Epidermal melanocyte (primary cell): ENCODE measurements around the gene RBMS3.

Experiments used
- DNase-seq: peaks from one replicate; pipeline ENCODE4 v3.0.0; 2011; ENCODE audit warnings: low spot score; ENCODE audit not compliant: insufficient read length

RBMS3 gene

GRCh38 chr3:29565236-29565635, 284.4 kb downstream of the RBMS3 start:
- DNase-seq: no peak

- DNase-seq: no peak
Observed at GRCh38 chr3:29567501-29567900, 286.6 kb downstream of the RBMS3 start.

- DNase-seq: no peak
Observed at GRCh38 chr3:29568355-29568754, 287.5 kb downstream of the RBMS3 start.

- no peak for DNase-seq
Observed at GRCh38 chr3:29576181-29576580, 295.3 kb downstream of the RBMS3 start.

- DNase-seq: no peak
Observed at GRCh38 chr3:29576675-29577074, 295.8 kb downstream of the RBMS3 start.

GRCh38 chr3:29577250-29577649, 296.4 kb downstream of the RBMS3 start:
- DNase-seq: no peak

- no peak for DNase-seq
Observed at GRCh38 chr3:29581311-29581710, 300.4 kb downstream of the RBMS3 start.

GRCh38 chr3:29582273-29582672, 301.4 kb downstream of the RBMS3 start:
- no peak for DNase-seq

- no peak for DNase-seq
Observed at GRCh38 chr3:29583861-29584260, 303.0 kb downstream of the RBMS3 start.

- DNase-seq: no peak
Observed at GRCh38 chr3:29585368-29585767, 304.5 kb downstream of the RBMS3 start.

- no peak for DNase-seq
Observed at GRCh38 chr3:29587340-29587739, 306.5 kb downstream of the RBMS3 start.

- no peak for DNase-seq
Observed at GRCh38 chr3:29590012-29590411, 309.1 kb downstream of the RBMS3 start.

- no peak for DNase-seq
Observed at GRCh38 chr3:29590461-29590860, 309.6 kb downstream of the RBMS3 start.

- no peak for DNase-seq
Observed at GRCh38 chr3:29591579-29591978, 310.7 kb downstream of the RBMS3 start.

GRCh38 chr3:29593802-29594201, 312.9 kb downstream of the RBMS3 start:
- DNase-seq: no peak

- DNase-seq: no peak
Observed at GRCh38 chr3:29594261-29594660, 313.4 kb downstream of the RBMS3 start.

GRCh38 chr3:29597376-29598008, 316.6 kb downstream of the RBMS3 start:
- no peak for DNase-seq

- no peak for DNase-seq
Observed at GRCh38 chr3:29601861-29602585, 321.2 kb downstream of the RBMS3 start.

- no peak for DNase-seq
Observed at GRCh38 chr3:29605845-29606244, 325.0 kb downstream of the RBMS3 start.

- DNase-seq: no peak
Observed at GRCh38 chr3:29606416-29606815, 325.5 kb downstream of the RBMS3 start.

- no peak for DNase-seq
Observed at GRCh38 chr3:29608414-29609327, 327.8 kb downstream of the RBMS3 start.

- DNase-seq: no peak
Observed at GRCh38 chr3:29609328-29609811, 328.5 kb downstream of the RBMS3 start.
